ENCODE data around the gene SNTB2.
A peak's percentile ranks its signal among the peaks of the same experiment; 100 is the strongest.

Gene SNTB2

DNA sequence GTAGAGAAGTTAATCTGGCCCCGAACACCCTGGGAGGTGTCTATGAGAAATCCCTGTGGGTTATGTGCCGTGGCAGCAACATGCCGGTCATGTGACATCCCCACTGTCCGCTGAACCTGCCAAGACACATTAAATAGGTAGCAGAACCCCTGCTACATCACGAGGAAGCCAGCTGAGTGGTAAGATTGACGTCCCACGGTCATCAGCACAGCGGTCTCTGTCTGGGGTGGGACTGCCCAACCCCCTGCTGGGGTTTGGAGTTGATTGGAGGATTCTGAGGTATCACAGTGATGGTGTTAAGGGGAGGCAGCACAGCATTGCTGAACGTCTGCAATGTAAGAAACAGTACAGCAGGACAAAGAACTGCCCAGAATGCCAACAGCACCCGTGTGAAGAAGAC is 162.6 kb downstream of the SNTB2 start:
- no peak for DNase-seq

DNA sequence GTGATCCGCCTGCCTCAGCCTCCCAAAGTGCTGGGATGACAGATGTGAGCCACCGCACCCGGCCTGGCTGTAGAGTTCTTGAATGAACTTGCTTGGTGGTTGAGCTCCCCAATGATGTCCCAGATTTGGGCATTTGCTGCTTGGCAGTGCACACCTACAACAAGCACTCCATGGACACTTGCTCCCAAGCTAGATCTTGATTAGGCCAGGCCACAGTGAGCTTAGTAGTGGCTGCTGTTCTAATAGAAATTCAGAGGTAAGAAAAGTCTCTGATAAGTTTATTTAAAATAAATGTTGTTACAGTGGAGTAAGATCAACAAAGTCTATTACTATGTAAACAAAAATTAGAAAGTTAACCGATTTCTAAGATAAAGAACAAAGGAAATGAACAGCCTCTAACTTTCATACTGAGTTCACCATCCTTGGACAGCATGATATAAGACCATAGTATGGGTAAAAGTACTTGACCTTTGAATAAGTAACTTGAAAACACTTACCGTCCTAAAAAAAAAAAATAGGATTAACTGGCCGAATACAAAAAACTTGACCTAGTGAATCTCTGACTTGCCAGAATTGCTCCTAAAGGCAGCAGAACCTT is 163.7 kb downstream of the SNTB2 start:
- DNase-seq = peak in 1 of 2 experiments; percentile 20

- peak; percentile 82 to 91 for DNase-seq
Measured at GRCh38 chr16:69351309-69352027, 164.5 kb downstream of the SNTB2 start, which contains the start of gene TMED6. TMED6 (minus strand) TSS chr16:69351786; CDS start chr16:69351753, 33 bp downstream.

All from NCI-H524 (cell line).